ENCODE results near the gene KRTAP16-1.

DNA sequence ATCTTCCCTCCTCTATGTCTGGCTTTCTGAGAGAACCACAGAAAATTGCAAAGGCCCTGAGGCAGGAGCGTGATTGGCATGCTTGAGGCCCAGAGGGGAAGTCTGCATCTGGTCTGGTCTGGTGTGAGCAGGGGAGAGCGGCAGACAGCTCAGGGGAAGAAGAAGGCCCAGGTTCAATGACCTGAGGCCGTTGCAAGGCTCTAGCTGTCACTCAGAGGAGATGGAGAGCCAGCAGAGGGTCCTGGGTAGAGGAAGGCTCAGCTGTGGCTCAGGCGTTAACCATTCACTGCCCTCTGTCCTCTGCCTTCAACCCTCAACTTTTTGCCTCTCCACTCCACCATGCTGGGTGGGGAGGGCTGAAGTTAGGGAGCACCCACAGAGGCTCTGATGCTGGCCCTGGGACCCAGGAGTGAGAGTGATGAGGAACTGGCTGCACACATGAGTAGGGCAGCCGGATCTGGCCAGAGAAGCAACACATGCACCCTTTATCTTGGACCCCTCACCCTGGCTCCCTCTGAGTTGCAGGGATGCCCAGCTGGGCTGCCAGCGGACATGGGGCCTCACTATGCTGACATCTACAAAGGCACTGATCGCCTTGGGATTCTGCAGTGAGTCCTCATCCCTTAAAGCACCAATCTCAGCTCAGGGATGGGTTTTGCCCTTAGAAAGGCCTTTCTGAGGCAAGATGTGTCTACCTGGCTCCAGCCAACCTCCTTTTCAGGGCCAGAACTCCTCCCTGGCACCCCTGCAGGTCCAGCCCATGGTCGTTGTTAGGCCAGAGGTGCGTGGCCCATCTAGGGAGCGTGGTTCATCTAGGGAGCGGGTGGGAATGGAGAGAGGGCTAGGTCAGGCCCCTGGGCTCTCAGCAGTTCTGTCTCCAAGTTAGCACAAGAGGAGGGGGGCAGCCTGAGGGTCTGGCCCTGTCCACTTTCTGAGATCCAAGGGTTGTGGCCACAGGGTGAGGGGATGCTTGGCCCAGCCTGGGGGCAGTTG, 14.1 kb upstream of the KRTAP16-1 start:
- TF ChIP-seq POLR2A (IDR thresholded peaks at IDR 0.05; ENCODE audit: low read depth, low read length) (no peak), POLR2AphosphoS5 (IDR thresholded peaks at IDR 0.05; ENCODE audit: low read depth, low read length) (no peak), SPI1 (IDR thresholded peaks at IDR 0.05; ENCODE audit: low read depth, low read length) (no peak), TAF1 (IDR thresholded peaks at IDR 0.05; ENCODE audit: low read depth, low read length) (no peak)
